ENCODE data around the gene CGAS. TPM values are rescaled to one million over a fixed set of nuclear protein-coding genes. Genes with fewer than 3 reads are reported as not detected.

Gene CGAS

GRCh38 chr6:73375216-73375615, 76.9 kb downstream of the CGAS start:
- peak overlapping the region; percentile 23 for H3K27ac ChIP-seq (ENCODE audit: low read length, poor library complexity, severe bottlenecking)
- no peak overlapping the region for H2BK12ac ChIP-seq (ENCODE audit: low read length in 2 of 2)
- peaks cover 11% of the 10 kb centered on the region for H3K9me3 ChIP-seq (ENCODE audit: control insufficient read depth, low read length)
- H3K27me3 ChIP-seq (ENCODE audit: control insufficient read depth in 1 of 2, insufficient read depth in 1 of 2, low read length in 2 of 2), result no peaks in the 10 kb centered on the region
- H3K4me1 ChIP-seq (ENCODE audit: control insufficient read depth, insufficient read depth, low read depth, low read length), result peaks cover 1% of the 10 kb centered on the region
- H4K8ac ChIP-seq (ENCODE audit: low read length), result no peak overlapping the region
- no peak overlapping the region for H3K9ac ChIP-seq (ENCODE audit: low read length)
- H2BK5ac ChIP-seq (ENCODE audit: low read depth, low read length, poor library complexity, severe bottlenecking), result no peak overlapping the region
- no peak overlapping the region for H2BK120ac ChIP-seq (ENCODE audit: low read depth, low read length)
- no peaks in the 10 kb centered on the region for H3K36me3 ChIP-seq (ENCODE audit: control insufficient read depth in 1 of 2, insufficient read depth in 2 of 2, low read depth in 1 of 2, low read length in 2 of 2)
- H3K4me2 ChIP-seq (ENCODE audit: low read length, poor library complexity, severe bottlenecking), result no peak overlapping the region
- H3K4me3 ChIP-seq (ENCODE audit: insufficient read depth in 1 of 2, low read depth in 1 of 2, low read length in 2 of 2), result no peak overlapping the region
- H2AK5ac ChIP-seq (ENCODE audit: low read length, severe bottlenecking), result no peak overlapping the region
- DNase-seq, result no peak
- H3K4ac ChIP-seq (ENCODE audit: low read depth in 1 of 2, low read length in 2 of 2), result no peak overlapping the region
- no peak overlapping the region for H3K18ac ChIP-seq (ENCODE audit: low read depth in 1 of 2, low read length in 2 of 2)
- no peak overlapping the region for H4K91ac ChIP-seq (ENCODE audit: low read length)
- H3K14ac ChIP-seq (ENCODE audit: low read length in 2 of 2), result no peak overlapping the region
- WGBS, result 100% methylated on average over 1 of the region's 1 CpG
- no peak overlapping the region for H2BK15ac ChIP-seq (ENCODE audit: low read depth, poor library complexity, severe bottlenecking)
- no peak overlapping the region for H2AFZ ChIP-seq (ENCODE audit: low read depth, low read length)
- no peak overlapping the region for H3K23ac ChIP-seq (ENCODE audit: low read length in 2 of 2)
- H3K79me1 ChIP-seq (replicated peaks; ENCODE audit: low read length, poor library complexity, severe bottlenecking), result no peaks in the 10 kb centered on the region

Small RNA genes within 50 kb of the gene (small RNA-seq; reads per million reads assigned to genes)
- gene RN7SL827P (ENCODE audit: low read depth) (not detected), gene RNU6-975P (ENCODE audit: low read depth) (not detected)

Data from mesenchymal stem cell (in vitro differentiated cells and primary cell).